ENCODE measurements around the gene SDK1. TPM values are rescaled to one million over a fixed set of nuclear protein-coding genes. Genes with fewer than 3 reads are reported as not detected.

The SDK1 gene
- total and polyA plus RNA-seq, 2 experiments from 2014 or later = 4.1 to 16.5 TPM

DNA sequence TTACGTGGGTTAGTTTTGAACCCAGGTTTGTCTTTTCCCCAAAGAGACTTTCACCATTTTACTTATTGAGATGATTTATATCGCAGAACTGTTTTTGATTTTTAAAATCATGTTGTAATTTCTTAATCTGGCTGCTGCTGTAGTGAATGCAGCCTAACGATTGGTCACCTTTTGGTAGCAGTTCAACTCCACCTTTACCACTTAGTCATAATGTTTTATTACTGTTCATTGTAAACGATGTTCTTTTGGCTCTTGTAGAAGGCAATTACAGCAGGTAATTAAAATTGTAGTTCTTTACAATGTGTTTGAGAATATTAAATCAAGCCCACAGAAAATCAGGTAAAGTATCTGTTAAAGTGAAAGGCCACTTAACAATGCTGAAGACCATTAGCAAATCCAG, 531.1 kb downstream of the SDK1 start:
- Histone ChIP-seq H3K36me3 (no peaks in the 10 kb centered on the region), H3K27ac (no peak overlapping the region), H3K27me3 (no peaks in the 10 kb centered on the region), H3K9me3 (ENCODE audit: low read depth) (no peaks in the 10 kb centered on the region), H3K4me1 (ENCODE audit: low read depth) (no peaks in the 10 kb centered on the region), H3K4me3 (no peak overlapping the region)
- no peak for DNase-seq (ENCODE audit: low read depth in 1 of 2, low spot score in 1 of 2)
- TF ChIP-seq, protein P1, sequence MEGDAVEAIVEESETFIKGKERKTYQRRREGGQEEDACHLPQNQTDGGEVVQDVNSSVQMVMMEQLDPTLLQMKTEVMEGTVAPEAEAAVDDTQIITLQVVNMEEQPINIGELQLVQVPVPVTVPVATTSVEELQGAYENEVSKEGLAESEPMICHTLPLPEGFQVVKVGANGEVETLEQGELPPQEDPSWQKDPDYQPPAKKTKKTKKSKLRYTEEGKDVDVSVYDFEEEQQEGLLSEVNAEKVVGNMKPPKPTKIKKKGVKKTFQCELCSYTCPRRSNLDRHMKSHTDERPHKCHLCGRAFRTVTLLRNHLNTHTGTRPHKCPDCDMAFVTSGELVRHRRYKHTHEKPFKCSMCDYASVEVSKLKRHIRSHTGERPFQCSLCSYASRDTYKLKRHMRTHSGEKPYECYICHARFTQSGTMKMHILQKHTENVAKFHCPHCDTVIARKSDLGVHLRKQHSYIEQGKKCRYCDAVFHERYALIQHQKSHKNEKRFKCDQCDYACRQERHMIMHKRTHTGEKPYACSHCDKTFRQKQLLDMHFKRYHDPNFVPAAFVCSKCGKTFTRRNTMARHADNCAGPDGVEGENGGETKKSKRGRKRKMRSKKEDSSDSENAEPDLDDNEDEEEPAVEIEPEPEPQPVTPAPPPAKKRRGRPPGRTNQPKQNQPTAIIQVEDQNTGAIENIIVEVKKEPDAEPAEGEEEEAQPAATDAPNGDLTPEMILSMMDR (IDR thresholded peaks at IDR 0.05; ENCODE audit: low read depth, low read length) = no peak

DNA sequence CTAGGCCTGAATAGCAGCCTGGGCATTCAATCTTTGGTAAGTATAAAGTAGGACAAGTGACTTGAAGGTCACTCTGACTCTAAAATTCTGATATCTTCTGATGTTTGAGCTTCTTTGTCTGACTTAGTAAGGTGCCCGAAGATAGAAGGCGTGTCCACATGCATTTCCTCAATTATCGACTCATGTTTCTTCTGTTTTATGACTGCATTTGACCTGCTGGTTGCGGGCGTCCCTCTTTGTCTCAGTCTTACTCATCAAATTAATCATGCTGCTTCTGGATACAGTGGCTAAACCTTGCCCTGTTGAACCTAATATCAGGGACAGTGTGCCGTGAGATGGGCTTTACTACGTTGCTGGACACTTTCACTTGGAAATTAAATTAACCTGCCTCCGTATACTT, 534.1 kb downstream of the SDK1 start:
- DNase-seq (ENCODE audit: low read depth in 1 of 2, low spot score in 1 of 2) = no peak

DNA sequence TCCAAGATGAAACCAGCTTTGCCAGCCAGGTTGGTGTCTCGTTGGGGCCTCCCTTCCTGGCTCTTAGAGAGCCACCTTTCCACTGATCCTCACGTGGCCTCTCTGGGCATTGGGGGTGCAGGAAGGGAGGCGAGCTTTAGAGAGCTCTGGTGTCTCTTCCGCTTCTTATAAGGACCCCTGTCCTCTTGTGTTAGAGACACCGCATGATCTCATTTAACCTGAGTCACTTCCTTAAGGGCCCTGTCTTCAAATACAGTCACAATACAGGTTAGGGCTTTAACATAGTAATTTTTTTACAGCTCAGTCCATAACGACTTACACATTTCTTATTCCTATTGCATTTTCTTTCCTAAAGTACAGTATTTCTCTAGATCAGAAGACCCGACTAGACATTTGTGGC, 535.8 kb downstream of the SDK1 start:
- TF ChIP-seq, protein P1 (IDR thresholded peaks at IDR 0.05; ENCODE audit: low read depth, low read length) = no peak
- Histone ChIP-seq H3K27me3 (no peaks in the 10 kb centered on the region), H3K27ac (no peak overlapping the region), H3K4me3 (no peak overlapping the region), H3K9me3 (ENCODE audit: low read depth) (no peaks in the 10 kb centered on the region), H3K4me1 (ENCODE audit: low read depth) (no peaks in the 10 kb centered on the region), H3K36me3 (no peaks in the 10 kb centered on the region)
- no peak for DNase-seq (ENCODE audit: low read depth in 1 of 2, low spot score in 1 of 2)

More for the DNA sequence above, 534.1 kb downstream of the SDK1 start:
- H3K9me3 ChIP-seq (ENCODE audit: low read depth) = no peaks in the 10 kb centered on the region
- no peak overlapping the region for H3K27ac ChIP-seq
- H3K36me3 ChIP-seq = no peaks in the 10 kb centered on the region
- no peak overlapping the region for H3K4me3 ChIP-seq
- H3K27me3 ChIP-seq = no peaks in the 10 kb centered on the region
- H3K4me1 ChIP-seq (ENCODE audit: low read depth) = no peaks in the 10 kb centered on the region
- TF ChIP-seq, protein P1 (IDR thresholded peaks at IDR 0.05; ENCODE audit: low read depth, low read length) = no peak

DNA sequence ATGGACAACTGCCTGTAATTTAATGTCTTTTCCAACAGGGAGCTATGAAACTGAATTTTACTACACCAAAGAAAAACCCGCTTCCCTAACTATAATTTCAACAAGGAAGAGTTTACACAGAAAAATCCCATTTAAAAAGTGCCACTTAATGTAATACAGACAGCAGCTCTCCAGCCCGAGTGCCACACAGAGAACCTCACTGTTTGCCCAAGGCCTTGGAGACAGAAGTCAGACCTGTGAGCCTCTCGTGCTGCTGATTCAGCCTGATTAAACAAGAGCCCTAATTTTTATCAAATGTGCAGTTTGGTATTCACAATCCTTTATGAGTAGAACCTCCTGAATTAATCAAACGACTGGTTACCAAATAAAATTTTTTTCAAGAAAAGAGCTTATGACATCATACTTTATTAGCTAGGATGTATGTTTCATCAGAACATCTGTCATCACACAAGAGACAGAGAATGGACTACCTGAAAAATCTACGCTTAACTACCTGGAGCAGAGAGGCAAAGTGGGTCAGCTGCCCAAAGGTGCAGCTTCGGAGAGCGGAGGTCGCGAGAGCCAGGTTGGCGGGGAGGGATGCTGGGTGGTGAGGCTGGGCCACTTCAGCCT, 543.6 kb downstream of the SDK1 start:
- no peak for DNase-seq (ENCODE audit: low read depth in 1 of 2, low spot score in 1 of 2)
- H3K36me3 ChIP-seq = no peaks in the 10 kb centered on the region
- TF ChIP-seq, protein P1 (IDR thresholded peaks at IDR 0.05; ENCODE audit: low read depth, low read length) = no peak
- no peak overlapping the region for H3K4me3 ChIP-seq
- no peaks in the 10 kb centered on the region for H3K27me3 ChIP-seq
- no peaks in the 10 kb centered on the region for H3K4me1 ChIP-seq (ENCODE audit: low read depth)
- no peak overlapping the region for H3K27ac ChIP-seq
- no peaks in the 10 kb centered on the region for H3K9me3 ChIP-seq (ENCODE audit: low read depth)

DNA sequence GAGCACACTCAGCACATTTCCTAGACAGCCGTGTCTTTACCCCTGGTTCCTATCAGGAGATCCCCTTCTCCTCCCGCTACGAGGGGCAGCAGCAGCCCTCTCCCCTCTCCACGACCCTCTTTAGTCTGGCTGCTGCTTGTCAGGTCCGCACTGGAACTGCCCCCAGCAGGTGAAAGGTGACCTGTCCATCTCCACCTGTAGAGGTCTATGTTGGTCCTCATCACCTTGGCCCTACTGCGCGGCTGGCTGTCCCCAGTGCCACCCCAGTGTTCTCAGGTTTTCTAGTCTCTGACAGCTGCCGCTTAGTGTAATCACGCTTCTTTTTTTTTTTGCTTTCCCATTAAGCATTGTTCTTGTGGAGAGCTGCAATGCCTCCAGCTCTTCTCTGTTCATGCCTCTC, 545.7 kb downstream of the SDK1 start:
- no peak overlapping the region for H3K4me3 ChIP-seq
- H3K27ac ChIP-seq = no peak overlapping the region
- no peak for DNase-seq (ENCODE audit: low read depth in 1 of 2, low spot score in 1 of 2)
- no peaks in the 10 kb centered on the region for H3K36me3 ChIP-seq
- H3K27me3 ChIP-seq = no peaks in the 10 kb centered on the region
- no peaks in the 10 kb centered on the region for H3K9me3 ChIP-seq (ENCODE audit: low read depth)
- H3K4me1 ChIP-seq (ENCODE audit: low read depth) = no peaks in the 10 kb centered on the region
- TF ChIP-seq, protein P1 (IDR thresholded peaks at IDR 0.05; ENCODE audit: low read depth, low read length) = no peak
